Hepatocyte (in vitro differentiated cells): Measurements from ENCODE around the gene ARHGAP9. TPM values are rescaled to one million over a fixed set of nuclear protein-coding genes. Genes with fewer than 3 reads are reported as not detected.
"Not testable (repeated sequence)": the region's sequence is repeated elsewhere in the genome, so short reads cannot be mapped to it uniquely, and the experiment has no call there.

Experiments used
- DNase-seq: peaks from one replicate; pipeline ENCODE4 v3.0.0-alpha.2; 2016; ENCODE audit warnings: low spot score
- H2AFZ ChIP-seq: fragments of 200-600 bp; sonication (generic); 2 replicates; pipeline ENCODE4 v1.6.0; 2016; ENCODE audit warnings: antibody characterized with exemption, mild to moderate bottlenecking
- H3K27ac ChIP-seq: fragments of 200-600 bp; sonication (generic); 2 replicates; pipeline ENCODE4 v1.5.1; 2016; ENCODE audit warnings: mild to moderate bottlenecking
- H3K27me3 ChIP-seq: fragments of 200-600 bp; sonication (generic); 2 replicates; pipeline ENCODE4 v1.6.1; 2016
- H3K36me3 ChIP-seq: fragments of 200-600 bp; sonication (generic); replicated peaks from 2 replicates; pipeline ENCODE4 v1.5.1; 2016; ENCODE audit warnings: low read depth; ENCODE audit not compliant: insufficient read depth
- H3K4me1 ChIP-seq: fragments of 200-600 bp; sonication (generic); 2 replicates; pipeline ENCODE4 v1.5.1; 2016; ENCODE audit warnings: mild to moderate bottlenecking, moderate library complexity; ENCODE audit not compliant: insufficient read depth
- H3K4me2 ChIP-seq: fragments of 200-600 bp; sonication (generic); 2 replicates; pipeline ENCODE4 v1.6.0; 2016
- H3K4me3 ChIP-seq: fragments of 200-600 bp; sonication (generic); 2 replicates; pipeline ENCODE4 v1.5.1; 2016; ENCODE audit warnings: mild to moderate bottlenecking
- H3K79me2 ChIP-seq: fragments of 200-600 bp; sonication (generic); 2 replicates; pipeline ENCODE4 v1.6.0; 2017; ENCODE audit warnings: mild to moderate bottlenecking
- H3K9me2 ChIP-seq: fragments of 200-600 bp; sonication (generic); replicated peaks from 2 replicates; pipeline ENCODE4 v1.6.0; 2017; ENCODE audit warnings: mild to moderate bottlenecking; ENCODE audit not compliant: insufficient read depth
- H3K9me3 ChIP-seq: fragments of 200-600 bp; sonication (generic); 2 replicates; pipeline ENCODE4 v1.5.1; 2016; ENCODE audit warnings: low read depth, mild to moderate bottlenecking
- H4K20me1 ChIP-seq: fragments of 200-600 bp; sonication (generic); 2 replicates; pipeline ENCODE4 v1.6.0; 2016; ENCODE audit warnings: mild to moderate bottlenecking; ENCODE audit not compliant: insufficient read depth, poor library complexity, severe bottlenecking
- EZH2 ChIP-seq: fragments of 200-600 bp; sonication (generic); IDR thresholded peaks from 2 replicates; pipeline ENCODE4 v1.6.1; 2016; ENCODE audit warnings: antibody characterized with exemption, mild to moderate bottlenecking, borderline replicate concordance
- EZH2phosphoT487 ChIP-seq: fragments of 200-600 bp; sonication (generic); IDR thresholded peaks from one replicate; pipeline ENCODE4 v1.6.1; 2018; ENCODE audit warnings: antibody characterized with exemption, mild to moderate bottlenecking, low read depth, moderate library complexity; ENCODE audit not compliant: unreplicated experiment, severe bottlenecking
- WGBS: methylation state at CpG from one replicate; pipeline ENCODE4 v1.1.6; 2016; ENCODE audit warnings: low lambda C conversion rate; ENCODE audit errors: missing lambda C conversion rate; 5-methylcytosine and 5-hydroxymethylcytosine counted together
- microRNA counts: library from miRNA; unstranded; fragments of <30 nt; microRNA quantifications from one replicate; lab custom pipeline; 2017
- microRNA-seq: library from miRNA; unstranded; fragments of <30 nt; microRNA quantifications from one replicate; pipeline ENCODE4, GENCODE V29; 2017
- polyA plus RNA-seq: library from polyadenylated mRNA; unstranded; fragments of >200 nt; fragmentation: Nextera tagmentation; extraction: Ambion mirVana; gene quantifications from 2 replicates; pipeline ENCODE4 v1.2.1, GENCODE V29; 2016
- small RNA-seq: library from RNA; depleted of rRNA; stranded (forward); fragments of <200 nt; gene quantifications from one replicate; pipeline ENCODE3, GENCODE V24; 2014
- total RNA-seq: library from RNA; depleted of rRNA; stranded (reverse); fragments of >200 nt; gene quantifications from 2 replicates; pipeline ENCODE4 v1.2.3, GENCODE V29; 2014
- TF ChIP-seq, protein P1 (sequence below): fragments of 200-600 bp; sonication (generic); IDR thresholded peaks from 2 replicates; pipeline ENCODE4 v1.5.1; 2016; ENCODE audit warnings: antibody characterized with exemption, mild to moderate bottlenecking; ENCODE audit not compliant: poor library complexity

The ARHGAP9 gene
- total and polyA plus RNA-seq, 2 experiments from 2014 or later, result 2.0 to 2.2 TPM

DNA sequence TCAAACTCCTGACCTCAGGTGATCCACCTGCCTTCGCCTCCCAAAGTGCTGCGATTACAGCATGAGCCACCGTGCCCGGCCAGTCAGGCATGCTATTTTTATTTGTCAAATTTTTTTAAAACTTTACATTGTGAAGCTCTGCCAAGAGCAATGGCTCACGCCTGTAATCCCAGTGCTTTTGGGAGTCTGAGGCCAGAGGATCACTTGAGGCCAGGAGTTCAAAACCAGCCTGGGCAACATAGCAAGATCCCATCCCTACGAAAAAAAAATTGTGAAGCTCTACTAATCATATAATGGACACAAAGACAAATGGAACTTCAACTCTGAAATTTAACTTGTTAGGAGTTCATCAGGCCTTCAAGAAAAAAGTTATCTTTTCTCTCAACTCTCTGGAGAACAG lies 50.7 kb downstream of the ARHGAP9 start:
- H3K27ac ChIP-seq, result peak overlapping the region; percentile 97
- peaks cover 16% of the 10 kb centered on the region for H3K4me1 ChIP-seq
- H3K4me3 ChIP-seq, result no peak overlapping the region
- no peak for TF ChIP-seq EZH2phosphoT487
- no peak for TF ChIP-seq EZH2
- TF ChIP-seq, protein P1, sequence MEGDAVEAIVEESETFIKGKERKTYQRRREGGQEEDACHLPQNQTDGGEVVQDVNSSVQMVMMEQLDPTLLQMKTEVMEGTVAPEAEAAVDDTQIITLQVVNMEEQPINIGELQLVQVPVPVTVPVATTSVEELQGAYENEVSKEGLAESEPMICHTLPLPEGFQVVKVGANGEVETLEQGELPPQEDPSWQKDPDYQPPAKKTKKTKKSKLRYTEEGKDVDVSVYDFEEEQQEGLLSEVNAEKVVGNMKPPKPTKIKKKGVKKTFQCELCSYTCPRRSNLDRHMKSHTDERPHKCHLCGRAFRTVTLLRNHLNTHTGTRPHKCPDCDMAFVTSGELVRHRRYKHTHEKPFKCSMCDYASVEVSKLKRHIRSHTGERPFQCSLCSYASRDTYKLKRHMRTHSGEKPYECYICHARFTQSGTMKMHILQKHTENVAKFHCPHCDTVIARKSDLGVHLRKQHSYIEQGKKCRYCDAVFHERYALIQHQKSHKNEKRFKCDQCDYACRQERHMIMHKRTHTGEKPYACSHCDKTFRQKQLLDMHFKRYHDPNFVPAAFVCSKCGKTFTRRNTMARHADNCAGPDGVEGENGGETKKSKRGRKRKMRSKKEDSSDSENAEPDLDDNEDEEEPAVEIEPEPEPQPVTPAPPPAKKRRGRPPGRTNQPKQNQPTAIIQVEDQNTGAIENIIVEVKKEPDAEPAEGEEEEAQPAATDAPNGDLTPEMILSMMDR, result no peak
- DNase-seq, result no peak
- no peaks in the 10 kb centered on the region for H3K9me3 ChIP-seq
- H3K27me3 ChIP-seq, result no peaks in the 10 kb centered on the region
- H4K20me1 ChIP-seq, result no peaks in the 10 kb centered on the region
- H3K79me2 ChIP-seq, result peaks cover 61% of the 10 kb centered on the region
- H3K9me2 ChIP-seq, result no peaks in the 10 kb centered on the region
- no peaks in the 10 kb centered on the region for H3K36me3 ChIP-seq
- H2AFZ ChIP-seq, result no peak overlapping the region
- H3K4me2 ChIP-seq, result peak overlapping the region; percentile 77
- WGBS, result 88% methylated on average over 6 of the region's 6 CpGs

DNA sequence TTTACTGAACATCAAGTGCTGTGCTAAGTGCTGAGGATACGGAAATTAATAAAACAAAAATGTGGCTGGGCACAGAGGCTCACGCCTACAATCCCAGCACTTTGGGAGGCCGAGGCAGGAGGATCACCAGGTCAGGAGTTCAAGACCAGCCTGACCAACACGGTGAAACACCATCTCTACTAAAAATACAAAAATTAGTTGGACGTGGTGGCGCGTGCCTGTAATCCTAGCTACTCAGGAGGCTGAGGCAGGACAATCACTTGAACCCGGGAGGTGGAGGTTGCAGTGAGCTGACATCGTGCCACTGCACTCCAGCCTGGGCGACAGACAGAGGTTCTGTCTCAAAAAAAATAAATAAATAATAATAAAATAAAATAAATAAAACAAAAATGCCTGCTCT lies 52.7 kb downstream of the ARHGAP9 start:
- H3K9me3 ChIP-seq, H3K27ac ChIP-seq, H3K27me3 ChIP-seq, H3K4me2 ChIP-seq, H3K36me3 ChIP-seq, H4K20me1 ChIP-seq, H3K4me3 ChIP-seq, H2AFZ ChIP-seq, H3K9me2 ChIP-seq, DNase-seq: not testable (repeated sequence)
- H3K79me2 ChIP-seq, result peaks cover 76% of the 10 kb centered on the region
- peaks cover 15% of the 10 kb centered on the region for H3K4me1 ChIP-seq
- 97% methylated on average over 10 of the region's 10 CpGs for WGBS

MicroRNA genes within 50 kb of the gene (microRNA counts, 767-probe panel; counts per million panel counts)
- not detected for microRNA hsa-miR-616-3p (lab: Ali Mortazavi, UCI)

Small RNA genes within 50 kb of the gene (microRNA-seq; reads per million reads assigned to microRNA genes)
- gene MIR616 (not detected), gene MIR6758 (1.8 reads per million)

Small RNA genes within 50 kb of the gene (small RNA-seq; reads per million reads assigned to genes)
- not detected for gene MIR616

Other genes starting within 250 kb of the ARHGAP9 start
- 0.23 and 1.1 TPM in 2 replicates for gene STAC3, start 228.7 kb downstream of the ARHGAP9 start, total RNA-seq
- gene STAC3, start 228.7 kb downstream of the ARHGAP9 start, polyA plus RNA-seq, result 0.49 and 0.83 TPM in 2 replicates
- gene R3HDM2, start 48.8 kb downstream of the ARHGAP9 start, total RNA-seq, result 22.8 and 28.7 TPM in 2 replicates
- gene R3HDM2, start 48.8 kb downstream of the ARHGAP9 start, polyA plus RNA-seq, result 13.4 and 17.1 TPM in 2 replicates
- 1.3 and 1.8 TPM in 2 replicates for gene INHBC, start 45.1 kb downstream of the ARHGAP9 start, total RNA-seq
- 1.5 and 3.4 TPM in 2 replicates for gene INHBC, start 45.1 kb downstream of the ARHGAP9 start, polyA plus RNA-seq
- gene INHBE, start 24.6 kb downstream of the ARHGAP9 start, total RNA-seq, result 44.2 and 45.9 TPM in 2 replicates
- 6.1 and 15.1 TPM in 2 replicates for gene INHBE, start 24.6 kb downstream of the ARHGAP9 start, polyA plus RNA-seq
- 5.9 and 7.6 TPM in 2 replicates for gene GLI1, start 20.1 kb downstream of the ARHGAP9 start, total RNA-seq
- gene GLI1, start 20.1 kb downstream of the ARHGAP9 start, polyA plus RNA-seq, result 5.1 and 6.0 TPM in 2 replicates
- 117 and 124 TPM in 2 replicates for gene MARS1, start 8.2 kb upstream of the ARHGAP9 start, total RNA-seq
- gene MARS1, start 8.2 kb upstream of the ARHGAP9 start, polyA plus RNA-seq, result 147 and 158 TPM in 2 replicates
- gene DDIT3, start 40.6 kb upstream of the ARHGAP9 start, total RNA-seq, result 92.7 and 105 TPM in 2 replicates
- 133 and 145 TPM in 2 replicates for gene DDIT3, start 40.6 kb upstream of the ARHGAP9 start, polyA plus RNA-seq
- 6.6 and 7.0 TPM in 2 replicates for gene MBD6, start 43.0 kb upstream of the ARHGAP9 start, total RNA-seq
- gene MBD6, start 43.0 kb upstream of the ARHGAP9 start, polyA plus RNA-seq, result 35.2 and 39.8 TPM in 2 replicates
- 122 and 124 TPM in 2 replicates for gene DCTN2, start 67.3 kb upstream of the ARHGAP9 start, total RNA-seq
- 110 and 112 TPM in 2 replicates for gene DCTN2, start 67.3 kb upstream of the ARHGAP9 start, polyA plus RNA-seq
- gene KIF5A, start 70.2 kb upstream of the ARHGAP9 start, total RNA-seq, result 0.03 and 0.16 TPM in 2 replicates
- gene KIF5A, start 70.2 kb upstream of the ARHGAP9 start, polyA plus RNA-seq, result 0.18 TPM in 2 replicates
- gene PIP4K2C, start 111.3 kb upstream of the ARHGAP9 start, total RNA-seq, result 30.0 and 41.6 TPM in 2 replicates
- 32.3 and 34.2 TPM in 2 replicates for gene PIP4K2C, start 111.3 kb upstream of the ARHGAP9 start, polyA plus RNA-seq
- 17.7 and 19.9 TPM in 2 replicates for gene DTX3, start 125.0 kb upstream of the ARHGAP9 start, total RNA-seq
- 31.2 and 42.9 TPM in 2 replicates for gene DTX3, start 125.0 kb upstream of the ARHGAP9 start, polyA plus RNA-seq
- gene ARHGEF25, start 131.6 kb upstream of the ARHGAP9 start, total RNA-seq, result 9.0 and 12.6 TPM in 2 replicates
- 0.29 and 1.3 TPM in 2 replicates for gene ARHGEF25, start 131.6 kb upstream of the ARHGAP9 start, polyA plus RNA-seq
- 0.24 and 0.97 TPM in 2 replicates for gene B4GALNT1, start 153.3 kb upstream of the ARHGAP9 start, total RNA-seq
- gene B4GALNT1, start 153.3 kb upstream of the ARHGAP9 start, polyA plus RNA-seq, result 0.97 and 1.2 TPM in 2 replicates
- gene OS9, start 214.3 kb upstream of the ARHGAP9 start, total RNA-seq, result 303 and 366 TPM in 2 replicates
- gene OS9, start 214.3 kb upstream of the ARHGAP9 start, polyA plus RNA-seq, result 243 and 250 TPM in 2 replicates